Effector memory CD8-positive, alpha-beta T cell (primary cell): ENCODE measurements around the gene CAPN15.

Source experiments
- ATAC-seq: fragments of 150-1000 bp; cut with Tn5 transposase; replicated peaks from 2 replicates; pipeline ENCODE4 v1.10.0; 2021; ENCODE audit warnings: mild to moderate bottlenecking, moderate library complexity
- DNase-seq, 3 experiments: peaks; one replicate each; pipeline ENCODE4 v3.0.0; 2021
- H3K27ac Mint-ChIP-seq, 2 donors: one replicate each; pipeline ENCODE4 v1.8.0; 2022; ENCODE audit warnings: mild to moderate bottlenecking in 2 of 2, mixed read lengths in 2 of 2, moderate library complexity in 2 of 2
- H3K27me3 Mint-ChIP-seq, 2 donors: one replicate each; pipeline ENCODE4 v1.8.0; 2022; ENCODE audit warnings: mixed read lengths in 2 of 2
- H3K36me3 Mint-ChIP-seq: one replicate; pipeline ENCODE4 v1.8.0; 2022; ENCODE audit warnings: mild to moderate bottlenecking, moderate library complexity, mixed read lengths; ENCODE audit not compliant: insufficient read depth
- H3K4me1 Mint-ChIP-seq, 2 donors: one replicate each; pipeline ENCODE4 v1.8.0; 2022; ENCODE audit warnings: low read depth in 2 of 2, mixed read lengths in 2 of 2
- H3K4me3 Mint-ChIP-seq, 2 donors: one replicate each; pipeline ENCODE4 v1.8.0; 2022; ENCODE audit warnings: mild to moderate bottlenecking in 2 of 2, mixed read lengths in 2 of 2, moderate library complexity in 2 of 2
- H3K9me3 Mint-ChIP-seq, 2 donors: one replicate each; pipeline ENCODE4 v1.8.0; 2022; ENCODE audit warnings: mixed read lengths in 2 of 2

Gene CAPN15

GRCh38 chr16:582218-582613 lies 54.7 kb downstream of the CAPN15 start:
- Mint-ChIP-seq H3K27me3 (no peaks in the 10 kb centered on the region), H3K4me3 (no peak overlapping the region), H3K4me1 (peaks cover 0 to 5% of the 10 kb centered on the region in 2 donors), H3K36me3 (peaks cover 5% of the 10 kb centered on the region), H3K27ac (no peak overlapping the region), H3K9me3 (no peaks in the 10 kb centered on the region)
- ATAC-seq: no peak
- DNase-seq: no peak

GRCh38 chr16:582614-583331 lies 55.3 kb downstream of the CAPN15 start:
- peaks cover 5% of the 10 kb centered on the region for H3K36me3 Mint-ChIP-seq
- H3K9me3 Mint-ChIP-seq: no peaks in the 10 kb centered on the region
- H3K4me3 Mint-ChIP-seq: no peak overlapping the region
- no peaks in the 10 kb centered on the region for H3K27me3 Mint-ChIP-seq
- no peak overlapping the region for H3K27ac Mint-ChIP-seq
- ATAC-seq: no peak
- H3K4me1 Mint-ChIP-seq: peaks cover 0 to 8% of the 10 kb centered on the region in 2 donors
- no peak for DNase-seq

- DNase-seq: no peak
- peaks cover 5 to 12% of the 10 kb centered on the region in 2 donors for H3K4me1 Mint-ChIP-seq
- no peak overlapping the region for H3K27ac Mint-ChIP-seq
- peaks cover 9% of the 10 kb centered on the region for H3K36me3 Mint-ChIP-seq
- ATAC-seq: no peak
- H3K4me3 Mint-ChIP-seq: no peak overlapping the region
- H3K9me3 Mint-ChIP-seq: no peaks in the 10 kb centered on the region
- H3K27me3 Mint-ChIP-seq: no peaks in the 10 kb centered on the region
Observed at GRCh38 chr16:583470-583814, 55.9 kb downstream of the CAPN15 start.

GRCh38 chr16:583815-584591 lies 56.5 kb downstream of the CAPN15 start:
- no peaks in the 10 kb centered on the region for H3K9me3 Mint-ChIP-seq
- DNase-seq (no peak), ATAC-seq (no peak)
- peaks cover 9% of the 10 kb centered on the region for H3K36me3 Mint-ChIP-seq
- no peak overlapping the region for H3K4me3 Mint-ChIP-seq
- no peak overlapping the region for H3K27ac Mint-ChIP-seq
- no peaks in the 10 kb centered on the region for H3K27me3 Mint-ChIP-seq
- H3K4me1 Mint-ChIP-seq: peaks cover 8 to 12% of the 10 kb centered on the region in 2 donors

- no peaks in the 10 kb centered on the region for H3K27me3 Mint-ChIP-seq
- ATAC-seq (no peak), DNase-seq (no peak)
- peak overlapping the region in 1 of 2 donors; percentile 86 for H3K27ac Mint-ChIP-seq
- H3K4me3 Mint-ChIP-seq: no peak overlapping the region
- peaks cover 8 to 12% of the 10 kb centered on the region in 2 donors for H3K4me1 Mint-ChIP-seq
- H3K9me3 Mint-ChIP-seq: no peaks in the 10 kb centered on the region
- peaks cover 18% of the 10 kb centered on the region for H3K36me3 Mint-ChIP-seq
Observed at GRCh38 chr16:585351-585750, 57.8 kb downstream of the CAPN15 start.

- DNase-seq: no peak
Observed at GRCh38 chr16:586047-586644, 58.6 kb downstream of the CAPN15 start.

GRCh38 chr16:586645-587590 lies 59.4 kb downstream of the CAPN15 start:
- peaks cover 26% of the 10 kb centered on the region for H3K36me3 Mint-ChIP-seq
- no peaks in the 10 kb centered on the region for H3K27me3 Mint-ChIP-seq
- H3K9me3 Mint-ChIP-seq: no peaks in the 10 kb centered on the region
- peaks cover 22 to 24% of the 10 kb centered on the region in 2 donors for H3K4me1 Mint-ChIP-seq
- DNase-seq: no peak
- peak overlapping the region; percentile 61 to 93 for H3K4me3 Mint-ChIP-seq
- H3K27ac Mint-ChIP-seq: peak overlapping the region in 1 of 2 donors; percentile 66
- ATAC-seq: no peak

More at GRCh38 chr16:586047-586644, 58.6 kb downstream of the CAPN15 start:
- Mint-ChIP-seq H3K36me3 (peaks cover 23% of the 10 kb centered on the region), H3K4me1 (peaks cover 15 to 18% of the 10 kb centered on the region in 2 donors), H3K27me3 (no peaks in the 10 kb centered on the region), H3K4me3 (no peak overlapping the region), H3K27ac (peak overlapping the region in 1 of 2 donors; percentile 86), H3K9me3 (no peaks in the 10 kb centered on the region)
- no peak for ATAC-seq

GRCh38 chr16:588639-588888 lies 61.1 kb downstream of the CAPN15 start:
- no peaks in the 10 kb centered on the region for H3K9me3 Mint-ChIP-seq
- peak; percentile 20 for ATAC-seq
- peak overlapping the region; percentile 92 to 93 for H3K4me3 Mint-ChIP-seq
- DNase-seq: peak; percentile 49 to 59 (median 52)
- no peaks in the 10 kb centered on the region for H3K27me3 Mint-ChIP-seq
- H3K36me3 Mint-ChIP-seq: peaks cover 26% of the 10 kb centered on the region
- H3K4me1 Mint-ChIP-seq: peaks cover 29 to 31% of the 10 kb centered on the region in 2 donors
- peak overlapping the region; percentile 96 to 98 for H3K27ac Mint-ChIP-seq

GRCh38 chr16:588889-589657 lies 61.6 kb downstream of the CAPN15 start:
- peaks cover 26% of the 10 kb centered on the region for H3K36me3 Mint-ChIP-seq

GRCh38 chr16:589658-590187 lies 62.2 kb downstream of the CAPN15 start, which contains the start of gene RAB40C:
Gene RAB40C, plus strand, starts transcription at chr16:590066. Its CDS starts 226 bp downstream, at chr16:590292.
- Mint-ChIP-seq H3K27ac (peak within 1 kb of the TSS; percentile 96 to 98), H3K36me3 (peaks cover 26% of the 10 kb centered on the region), H3K27me3 (no peaks in the 10 kb centered on the region), H3K9me3 (no peaks in the 10 kb centered on the region), H3K4me3 (peak within 1 kb of the TSS; percentile 92 to 93), H3K4me1 (peaks cover 39% of the 10 kb centered on the region in 2 donors)
- DNase-seq (peak; percentile 98 to 99 (median 99)), ATAC-seq (peak; percentile 79)

More at GRCh38 chr16:588889-589657, 61.6 kb downstream of the CAPN15 start:
- Mint-ChIP-seq H3K27ac (peak overlapping the region; percentile 96 to 98), H3K4me3 (peak overlapping the region; percentile 92 to 93), H3K4me1 (peaks cover 32 to 35% of the 10 kb centered on the region in 2 donors), H3K27me3 (no peaks in the 10 kb centered on the region), H3K9me3 (no peaks in the 10 kb centered on the region)
- ATAC-seq (peak; percentile 71), DNase-seq (peak; percentile 98 to 99 (median 99))

GRCh38 chr16:590188-590814 lies 62.8 kb downstream of the CAPN15 start:
- DNase-seq: peak in 1 of 3 experiments; percentile 16
- ATAC-seq: no peak
- peaks cover 41 to 43% of the 10 kb centered on the region in 2 donors for H3K4me1 Mint-ChIP-seq
- no peaks in the 10 kb centered on the region for H3K9me3 Mint-ChIP-seq
- peaks cover 26% of the 10 kb centered on the region for H3K36me3 Mint-ChIP-seq
- peak overlapping the region; percentile 96 to 98 for H3K27ac Mint-ChIP-seq
- no peaks in the 10 kb centered on the region for H3K27me3 Mint-ChIP-seq
- peak overlapping the region; percentile 81 to 93 for H3K4me3 Mint-ChIP-seq

GRCh38 chr16:590815-591200 lies 63.3 kb downstream of the CAPN15 start:
- Mint-ChIP-seq H3K27ac (peak overlapping the region; percentile 57 to 77), H3K4me1 (peaks cover 41 to 44% of the 10 kb centered on the region in 2 donors), H3K9me3 (no peaks in the 10 kb centered on the region), H3K4me3 (peak overlapping the region; percentile 81 to 93), H3K36me3 (peaks cover 26% of the 10 kb centered on the region), H3K27me3 (no peaks in the 10 kb centered on the region)
- DNase-seq: no peak
- ATAC-seq: no peak
